GM12891 (cell line): ENCODE results near the gene ANKH.

Source experiments
- POLR2A ChIP-seq: IDR thresholded peaks from 2 replicates; pipeline ENCODE4 v1.6.1; 2011; ENCODE audit warnings: low read depth, low read length, control low read depth
- POLR2AphosphoS5 ChIP-seq: IDR thresholded peaks from 2 replicates; pipeline ENCODE4 v1.6.1; 2011; ENCODE audit warnings: low read depth, low read length, control low read depth
- POU2F2 ChIP-seq: IDR thresholded peaks from 2 replicates; pipeline ENCODE4 v1.6.1; 2011; ENCODE audit warnings: low read depth, mild to moderate bottlenecking, control low read depth, low read length, moderate library complexity
- SPI1 ChIP-seq: IDR thresholded peaks from 2 replicates; pipeline ENCODE4 v1.6.1; 2011; ENCODE audit warnings: low read depth, low read length, control low read depth
- TAF1 ChIP-seq: IDR thresholded peaks from 2 replicates; pipeline ENCODE4 v1.6.1; 2011; ENCODE audit warnings: low read depth, low read length, control low read depth

GRCh38 chr5:14727428-14727865, 144.1 kb downstream of the ANKH start:
- no peak for TF ChIP-seq POLR2AphosphoS5
- no peak for TF ChIP-seq POLR2A
- no peak for TF ChIP-seq TAF1
- TF ChIP-seq POU2F2 = no peak
- no peak for TF ChIP-seq SPI1
